GM21360 (cell line): ENCODE results near the gene MUC6.
"Not testable (repeated sequence)": the region's sequence is repeated elsewhere in the genome, so short reads cannot be mapped to it uniquely, and the experiment has no call there.

Source experiments
- ATAC-seq: cut with Tn5 transposase; IDR thresholded peaks from one replicate; pipeline ENCODE4 v1.9.1; 2021; ENCODE audit warnings: mild to moderate bottlenecking, moderate library complexity; ENCODE audit not compliant: unreplicated experiment

Gene MUC6

GRCh38 chr11:1024597-1025409, 11.7 kb downstream of the MUC6 start:
- ATAC-seq = no peak

DNA sequence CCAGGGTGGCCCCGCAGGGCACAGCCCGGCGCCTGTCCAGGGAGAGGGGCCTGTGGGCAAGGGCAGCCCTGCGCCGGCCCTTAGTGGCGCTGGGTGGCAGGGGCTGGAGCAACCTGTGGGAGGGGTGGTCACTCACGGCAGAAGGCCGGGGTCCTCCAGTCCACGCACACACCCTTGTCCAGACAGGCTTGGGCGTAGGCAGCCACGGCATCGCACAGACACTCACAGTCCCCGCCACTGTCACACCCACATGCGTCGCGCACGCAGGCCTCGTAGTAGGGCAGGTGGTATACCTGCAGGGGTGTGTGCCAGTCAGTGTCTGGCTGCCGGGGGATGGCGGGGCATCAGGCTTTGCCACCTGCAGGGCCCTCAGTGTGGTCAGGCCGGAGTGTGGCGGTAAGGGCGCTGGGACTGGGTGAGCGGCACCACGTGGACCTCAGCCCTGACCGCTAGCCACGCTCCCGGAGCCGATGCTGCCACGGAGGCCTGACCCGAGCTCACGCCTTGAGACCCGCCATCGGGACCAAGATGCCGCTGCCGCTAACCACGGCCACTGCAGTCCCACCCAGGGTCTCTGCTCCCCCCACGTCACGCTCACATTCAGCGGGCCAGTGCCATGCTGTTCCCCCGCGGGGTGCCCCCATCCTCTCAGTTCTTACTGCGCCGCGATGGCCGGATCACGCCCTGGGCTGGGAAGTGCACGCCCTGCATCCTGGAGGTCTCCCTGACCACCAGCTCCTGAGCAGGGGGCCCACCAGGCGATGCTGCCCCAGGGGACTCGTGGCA, 12.5 kb downstream of the MUC6 start:
- ATAC-seq = no peak

GRCh38 chr11:1022908-1023810, 13.4 kb downstream of the MUC6 start:
- no peak for ATAC-seq

- ATAC-seq = no peak
Observed at GRCh38 chr11:1022411-1022810, 14.1 kb downstream of the MUC6 start.

DNA sequence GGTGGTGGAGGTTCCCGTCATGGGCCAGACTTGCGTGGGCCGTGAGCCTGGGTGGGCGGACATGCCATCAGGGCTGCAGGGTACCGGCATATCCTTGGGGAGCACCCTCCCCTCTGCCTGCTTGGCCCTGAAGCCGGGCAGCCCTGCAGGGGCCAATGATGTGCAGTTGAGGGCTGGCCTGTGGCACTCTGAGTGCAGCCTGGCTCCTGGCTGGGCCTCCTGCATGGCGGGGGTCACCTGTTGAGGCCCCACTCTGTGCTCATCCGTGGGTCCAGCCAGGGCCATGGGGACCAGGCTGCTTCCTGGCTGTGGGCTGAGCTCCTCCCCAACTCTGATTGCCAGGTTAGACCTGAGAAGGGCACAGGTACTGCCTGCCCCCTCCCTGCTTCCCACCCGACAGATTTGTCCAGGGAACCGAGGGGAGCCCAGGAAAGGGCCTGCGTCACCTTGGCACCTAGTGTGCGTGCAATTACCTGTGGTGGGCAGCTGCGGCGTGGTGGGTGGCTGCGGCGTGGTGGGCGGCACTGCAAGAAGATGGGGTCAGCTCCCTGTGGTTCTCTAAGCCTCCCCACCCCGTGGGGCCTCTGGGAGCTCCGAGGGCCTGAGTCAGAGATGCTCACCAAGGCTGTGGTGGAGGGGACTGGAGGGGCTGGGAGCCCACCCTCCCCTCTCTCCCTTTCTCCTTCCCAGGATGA, 16.2 kb downstream of the MUC6 start:
- ATAC-seq = no peak

DNA sequence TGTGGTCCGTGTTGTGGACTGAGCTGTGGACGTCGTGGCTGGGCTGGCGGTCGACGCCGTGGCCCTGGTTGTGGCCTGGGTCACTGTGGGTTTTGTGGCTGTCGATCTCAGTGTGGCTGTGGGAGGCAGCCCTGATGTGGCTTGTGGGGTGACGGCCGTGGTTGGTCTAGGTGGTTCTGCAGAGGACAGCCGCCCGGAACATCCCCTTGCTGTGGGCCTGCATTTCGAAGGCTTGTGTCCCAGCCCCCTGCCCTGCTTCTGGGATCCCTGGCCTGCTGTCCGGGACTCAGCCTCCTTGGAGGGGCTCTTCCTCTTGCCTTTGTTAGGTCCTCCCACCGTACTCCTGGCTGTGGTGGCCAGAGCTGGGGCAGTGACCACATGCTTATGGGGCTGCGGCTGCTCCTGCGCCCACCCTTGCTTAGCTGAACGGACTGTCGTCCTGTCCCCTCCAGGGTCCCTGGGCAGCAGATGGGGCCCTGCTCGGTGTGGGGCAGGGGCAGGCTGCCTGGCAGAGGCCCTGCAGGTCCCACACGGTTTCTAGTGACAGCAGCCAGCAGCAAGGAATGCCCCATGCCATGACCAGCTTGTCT, 17.1 kb downstream of the MUC6 start:
- no peak for ATAC-seq

DNA sequence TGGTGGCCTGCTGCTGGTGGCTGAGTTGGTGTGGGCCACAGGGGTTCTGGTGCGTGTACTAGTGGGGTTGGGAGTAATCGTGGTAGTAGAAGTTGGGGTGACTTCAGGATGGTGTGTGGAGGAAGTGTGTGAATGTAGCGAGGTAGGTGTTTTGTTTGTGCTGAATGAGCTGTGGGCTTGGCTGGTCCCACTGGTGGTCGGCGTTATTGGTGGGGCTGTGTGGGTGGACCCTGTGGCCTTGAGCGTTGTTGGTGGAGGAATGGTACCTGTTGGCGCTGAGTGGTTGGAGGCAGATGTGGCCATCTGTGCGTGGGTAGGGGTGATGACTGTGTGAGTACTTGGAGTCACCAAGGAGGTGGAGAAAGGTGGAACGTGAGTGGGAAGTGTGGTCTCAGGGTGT, 18.4 kb downstream of the MUC6 start:
- ATAC-seq = no peak

GRCh38 chr11:1017269-1018005, 19.1 kb downstream of the MUC6 start:
- no peak for ATAC-seq

GRCh38 chr11:1016610-1017126, 19.9 kb downstream of the MUC6 start:
- ATAC-seq = not testable (repeated sequence)

DNA sequence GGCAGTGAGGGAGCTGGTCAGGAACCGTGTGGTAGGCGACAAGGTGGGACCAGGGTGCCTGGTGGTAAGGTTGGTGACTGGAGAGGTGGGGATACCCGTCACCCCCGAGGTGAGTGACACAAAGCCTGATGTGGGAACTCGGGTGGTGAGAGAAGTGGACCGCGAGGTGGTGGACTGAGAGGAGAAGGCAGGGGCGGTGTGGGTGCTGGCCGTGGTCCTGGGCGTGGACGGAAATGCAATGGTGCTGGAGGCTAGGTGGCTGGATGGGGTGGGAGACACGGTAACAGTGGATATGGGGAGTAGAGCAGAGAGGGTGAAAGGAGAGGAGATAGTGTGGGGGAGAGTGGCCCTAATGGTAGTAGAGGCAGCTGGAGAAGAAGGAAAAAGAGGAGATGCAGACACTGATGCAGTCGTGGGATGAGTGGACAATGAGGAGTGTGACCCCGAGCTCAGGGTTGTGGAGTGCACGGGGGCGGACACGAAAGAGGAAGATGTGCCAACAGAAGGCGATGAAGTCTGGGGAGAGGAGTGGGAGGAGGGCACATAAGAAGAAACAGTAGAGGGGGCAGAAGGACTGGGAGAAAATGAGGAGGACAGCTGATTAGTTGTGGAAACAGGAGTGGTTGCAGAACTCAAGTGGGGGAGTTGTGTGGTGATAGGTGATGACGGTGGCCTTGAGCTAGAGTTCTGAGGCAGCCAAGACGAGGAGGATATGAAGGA, 20.5 kb downstream of the MUC6 start:
- ATAC-seq = no peak

DNA sequence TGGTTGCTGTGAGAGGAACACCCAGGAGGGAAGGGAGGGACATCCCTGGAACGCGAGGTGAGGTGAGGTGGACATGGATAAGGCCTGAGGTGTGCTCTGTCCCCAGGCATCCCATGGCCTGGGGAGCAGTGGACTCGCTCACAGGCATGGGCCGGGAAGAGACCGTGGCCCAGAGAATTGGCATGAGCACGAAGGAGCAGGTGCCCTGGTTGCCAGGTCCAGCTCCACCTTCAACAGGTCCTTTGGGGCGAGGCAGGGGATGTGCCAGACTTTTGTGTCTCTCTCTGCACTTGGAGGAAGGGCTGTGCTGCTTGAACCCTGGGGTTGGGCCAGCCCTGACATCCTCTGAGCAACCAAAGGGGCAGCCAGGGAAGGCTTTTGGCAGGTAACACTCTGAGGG, 21.5 kb downstream of the MUC6 start:
- no peak for ATAC-seq

DNA sequence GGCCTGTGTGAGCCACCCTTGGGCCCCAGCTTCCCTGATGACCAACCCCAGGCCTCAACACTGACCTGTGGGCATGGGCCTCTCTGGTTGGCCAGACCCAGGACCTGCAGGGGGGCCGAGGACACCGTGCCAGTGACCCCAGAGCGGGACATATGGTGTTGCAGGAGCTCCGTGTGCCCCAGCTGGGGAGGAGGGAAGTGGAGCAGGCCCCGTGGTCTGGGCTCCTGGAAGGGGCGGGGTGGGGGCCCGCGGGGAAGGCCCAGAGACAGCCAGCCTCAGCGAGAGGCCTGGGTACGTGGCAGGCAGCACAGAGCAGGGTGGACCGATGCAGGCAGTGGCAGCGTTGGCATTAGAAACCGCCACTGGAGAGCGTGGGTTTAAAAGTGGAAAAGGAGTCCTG, 22.2 kb downstream of the MUC6 start:
- no peak for ATAC-seq

GRCh38 chr11:1013631-1013935, 22.9 kb downstream of the MUC6 start:
- no peak for ATAC-seq

- no peak for ATAC-seq
Observed at GRCh38 chr11:1012740-1013630, 23.5 kb downstream of the MUC6 start.

- no peak for ATAC-seq
Observed at GRCh38 chr11:1012291-1012690, 24.2 kb downstream of the MUC6 start.

DNA sequence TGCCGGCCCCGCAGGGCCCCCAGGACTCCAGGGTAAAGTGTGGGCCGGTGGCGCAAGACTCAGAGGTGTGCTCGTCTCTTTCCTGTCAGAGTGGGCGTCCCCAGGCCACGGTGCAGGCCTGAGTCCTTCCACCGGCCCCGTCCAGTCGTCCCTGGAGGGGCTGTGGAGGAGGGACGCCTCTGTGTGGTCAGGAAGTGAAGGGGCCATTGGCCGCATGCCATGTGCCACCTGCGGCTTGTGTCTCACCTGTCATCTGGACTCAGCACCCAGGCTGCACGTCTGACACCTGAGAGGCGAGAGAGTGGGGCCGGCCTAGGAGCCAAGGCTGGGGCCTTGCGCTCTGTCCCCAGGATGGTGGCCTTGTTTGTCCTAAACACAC, 25.2 kb downstream of the MUC6 start:
- no peak for ATAC-seq

DNA sequence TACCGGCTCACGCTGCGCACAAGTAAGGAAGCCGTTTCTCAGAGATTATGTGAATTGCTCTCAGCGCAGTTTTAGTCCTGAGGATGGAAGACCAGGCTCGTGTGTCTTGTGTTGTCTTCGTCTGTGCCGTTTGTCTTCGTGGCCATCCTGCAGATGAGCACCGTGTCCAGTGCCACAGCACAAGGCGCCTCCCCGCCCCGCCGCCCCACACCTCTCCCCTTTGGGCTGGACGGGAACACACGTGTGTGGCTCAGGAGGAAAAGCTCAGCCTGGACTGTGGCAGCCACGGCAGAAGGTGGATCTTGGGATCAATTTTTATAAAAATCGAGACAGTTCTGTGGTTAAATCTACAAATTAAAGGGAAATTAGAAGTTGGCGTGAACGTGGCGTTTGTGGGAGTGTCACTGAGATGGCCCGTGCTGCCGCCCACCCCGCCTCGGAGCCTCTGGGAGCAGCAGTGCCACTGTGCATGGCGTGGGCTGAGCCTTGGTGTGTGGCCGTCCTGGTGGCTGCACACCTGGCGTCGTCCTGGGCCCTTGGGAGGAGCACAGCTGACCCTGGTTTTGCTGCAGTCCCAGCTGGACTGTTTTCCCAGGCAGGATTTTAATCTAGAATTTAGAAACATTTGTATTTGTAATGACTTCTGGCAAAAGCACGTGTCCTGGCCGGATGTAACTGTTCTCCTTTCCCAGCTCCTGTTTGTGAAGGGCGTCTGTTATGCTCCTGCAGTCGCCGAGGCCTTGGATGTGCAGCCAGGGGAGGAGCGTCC, 25.8 kb downstream of the MUC6 start:
- ATAC-seq = no peak
